DOHH2 (cell line): ENCODE data around the gene BRD7.

Experiments
- H3F3A ChIP-seq: fragments of 200-600 bp; sonication (generic), shearing (Covaris generic); 2 replicates; pipeline ENCODE4 v1.6.0; 2016; ENCODE audit warnings: antibody characterized with exemption, mild to moderate bottlenecking; ENCODE audit not compliant: control insufficient read depth, insufficient read depth
- H3K27ac ChIP-seq: fragments of 200-600 bp; sonication (generic); 2 replicates; pipeline ENCODE4 v1.5.1; 2014; ENCODE audit warnings: low read depth, mild to moderate bottlenecking, low read length, moderate library complexity
- H3K27me3 ChIP-seq: fragments of 200-600 bp; sonication (generic); 2 replicates; pipeline ENCODE4 v1.6.1; 2014; ENCODE audit warnings: mild to moderate bottlenecking, low read length, mixed read lengths; ENCODE audit not compliant: control insufficient read depth
- H3K36me3 ChIP-seq: fragments of 200-600 bp; sonication (generic); 2 replicates; pipeline ENCODE4 v1.6.1; 2014; ENCODE audit warnings: mild to moderate bottlenecking, low read length, moderate library complexity, mixed read lengths; ENCODE audit not compliant: control insufficient read depth
- H3K4me1 ChIP-seq: fragments of 200-600 bp; sonication (generic); 2 replicates; pipeline ENCODE4 v1.6.1; 2014; ENCODE audit warnings: mild to moderate bottlenecking, low read length, mixed read lengths; ENCODE audit not compliant: control insufficient read depth
- H3K4me2 ChIP-seq: fragments of 200-600 bp; sonication (generic); 2 replicates; pipeline ENCODE4 v1.6.0; 2014; ENCODE audit warnings: mild to moderate bottlenecking, low read length, moderate library complexity
- H3K4me3 ChIP-seq: fragments of 200-600 bp; sonication (generic); 2 replicates; pipeline ENCODE4 v1.5.1; 2014; ENCODE audit warnings: mild to moderate bottlenecking, low read length, mixed read lengths
- H3K79me2 ChIP-seq: fragments of 200-600 bp; sonication (generic); 2 replicates; pipeline ENCODE4 v1.6.1; 2014; ENCODE audit warnings: mild to moderate bottlenecking, low read length, mixed read lengths; ENCODE audit not compliant: control insufficient read depth
- H3K9me2 ChIP-seq: fragments of 200-600 bp; sonication (generic); replicated peaks from 2 replicates; pipeline ENCODE4 v1.6.1; 2014; ENCODE audit warnings: mild to moderate bottlenecking, low read length, mixed read lengths; ENCODE audit not compliant: control insufficient read depth
- H3K9me3 ChIP-seq: fragments of 200-600 bp; sonication (generic); 2 replicates; pipeline ENCODE4 v1.6.1; 2014; ENCODE audit warnings: antibody characterized with exemption, low read length, mixed read lengths; ENCODE audit not compliant: control insufficient read depth, insufficient read depth
- H4K20me1 ChIP-seq: fragments of 200-600 bp; sonication (generic); 2 replicates; pipeline ENCODE4 v1.6.0; 2014; ENCODE audit warnings: low read depth, mild to moderate bottlenecking, antibody characterized with exemption, low read length, moderate library complexity; ENCODE audit not compliant: control insufficient read depth, insufficient read depth
- EZH2phosphoT487 ChIP-seq: fragments of 200-600 bp; sonication (generic); IDR thresholded peaks from 2 replicates; pipeline ENCODE4 v1.6.1; 2017; ENCODE audit warnings: borderline replicate concordance, mild to moderate bottlenecking, antibody characterized with exemption, low read length, moderate library complexity, mixed read lengths
- TF ChIP-seq, protein P1 (sequence below): fragments of 200-600 bp; sonication (generic); IDR thresholded peaks from one replicate; pipeline ENCODE4 v1.5.1; 2014; ENCODE audit warnings: antibody characterized with exemption, mild to moderate bottlenecking, low read depth, low read length; ENCODE audit not compliant: poor library complexity, severe bottlenecking

The BRD7 gene

DNA sequence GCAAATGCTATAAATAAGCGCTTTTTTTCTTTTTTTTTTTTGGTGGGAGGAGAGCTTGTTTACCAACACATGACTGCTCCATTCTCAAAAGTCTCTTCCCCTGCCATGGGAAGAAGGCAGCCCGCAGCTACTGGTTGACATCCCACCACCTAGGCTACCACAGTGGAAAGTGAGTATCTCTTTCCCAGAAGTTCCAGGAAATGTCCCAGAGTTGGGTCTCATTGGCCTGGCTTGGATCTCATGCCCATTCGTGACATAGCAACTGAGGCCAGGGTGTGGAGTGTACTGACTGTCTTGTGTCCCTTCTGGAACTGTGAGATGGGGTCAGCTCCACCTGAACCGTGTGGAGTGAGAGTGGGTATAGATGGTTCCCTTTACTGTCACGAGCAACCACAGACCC, 29.5 kb upstream of the BRD7 start:
- H3K9me3 ChIP-seq: no peaks in the 10 kb centered on the region
- peaks cover 24% of the 10 kb centered on the region for H3K4me1 ChIP-seq
- no peak overlapping the region for H3K27ac ChIP-seq
- no peaks in the 10 kb centered on the region for H3K9me2 ChIP-seq
- no peaks in the 10 kb centered on the region for H3F3A ChIP-seq
- no peaks in the 10 kb centered on the region for H3K36me3 ChIP-seq
- no peaks in the 10 kb centered on the region for H3K79me2 ChIP-seq
- no peak overlapping the region for H3K4me3 ChIP-seq
- TF ChIP-seq, protein P1, sequence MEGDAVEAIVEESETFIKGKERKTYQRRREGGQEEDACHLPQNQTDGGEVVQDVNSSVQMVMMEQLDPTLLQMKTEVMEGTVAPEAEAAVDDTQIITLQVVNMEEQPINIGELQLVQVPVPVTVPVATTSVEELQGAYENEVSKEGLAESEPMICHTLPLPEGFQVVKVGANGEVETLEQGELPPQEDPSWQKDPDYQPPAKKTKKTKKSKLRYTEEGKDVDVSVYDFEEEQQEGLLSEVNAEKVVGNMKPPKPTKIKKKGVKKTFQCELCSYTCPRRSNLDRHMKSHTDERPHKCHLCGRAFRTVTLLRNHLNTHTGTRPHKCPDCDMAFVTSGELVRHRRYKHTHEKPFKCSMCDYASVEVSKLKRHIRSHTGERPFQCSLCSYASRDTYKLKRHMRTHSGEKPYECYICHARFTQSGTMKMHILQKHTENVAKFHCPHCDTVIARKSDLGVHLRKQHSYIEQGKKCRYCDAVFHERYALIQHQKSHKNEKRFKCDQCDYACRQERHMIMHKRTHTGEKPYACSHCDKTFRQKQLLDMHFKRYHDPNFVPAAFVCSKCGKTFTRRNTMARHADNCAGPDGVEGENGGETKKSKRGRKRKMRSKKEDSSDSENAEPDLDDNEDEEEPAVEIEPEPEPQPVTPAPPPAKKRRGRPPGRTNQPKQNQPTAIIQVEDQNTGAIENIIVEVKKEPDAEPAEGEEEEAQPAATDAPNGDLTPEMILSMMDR: no peak
- TF ChIP-seq EZH2phosphoT487: no peak
- no peak overlapping the region for H3K4me2 ChIP-seq
- H4K20me1 ChIP-seq: no peaks in the 10 kb centered on the region
- H3K27me3 ChIP-seq: no peaks in the 10 kb centered on the region

DNA sequence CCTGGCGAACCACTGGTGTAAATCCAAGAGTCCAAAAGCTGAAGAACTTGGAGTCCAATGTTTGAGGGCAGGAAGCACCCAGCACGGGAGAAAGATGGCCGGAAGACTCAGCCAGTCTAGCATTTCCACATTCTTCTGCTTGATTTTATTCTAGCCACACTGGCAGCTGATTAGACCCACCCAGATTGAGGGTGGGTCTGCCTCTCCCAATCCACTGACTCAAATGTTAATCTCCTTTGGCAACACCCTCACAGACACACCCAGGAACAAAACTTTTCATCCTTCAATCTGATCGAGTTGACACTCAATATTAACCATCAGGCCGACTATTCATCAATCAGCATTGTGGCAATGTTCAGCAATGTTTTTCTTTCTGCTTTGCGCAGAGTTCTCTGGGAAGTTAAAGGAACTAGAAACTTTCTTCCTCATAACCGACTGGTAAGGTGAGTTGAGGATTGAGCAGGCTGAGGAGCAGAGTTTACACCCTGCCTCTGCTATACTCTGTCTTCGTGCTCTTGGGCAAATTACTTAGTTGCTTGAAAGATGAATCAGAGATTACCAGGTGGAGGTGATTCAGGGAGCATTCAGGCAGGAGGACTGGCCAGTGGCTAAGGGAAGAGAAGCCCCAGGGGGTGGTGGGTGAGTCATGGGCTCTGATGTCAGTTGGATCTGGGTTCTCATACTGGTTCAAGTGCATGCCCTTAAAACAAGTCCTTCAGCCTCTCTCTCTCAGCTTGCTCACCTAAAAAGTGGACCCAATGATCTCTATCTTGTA, 28.2 kb upstream of the BRD7 start:
- Histone ChIP-seq H3K4me1 (peaks cover 27% of the 10 kb centered on the region), H3K36me3 (no peaks in the 10 kb centered on the region), H3K9me3 (no peaks in the 10 kb centered on the region), H3K9me2 (no peaks in the 10 kb centered on the region), H3K4me2 (no peak overlapping the region), H3K79me2 (no peaks in the 10 kb centered on the region), H3K27me3 (no peaks in the 10 kb centered on the region), H4K20me1 (no peaks in the 10 kb centered on the region), H3K27ac (no peak overlapping the region), H3K4me3 (no peak overlapping the region), H3F3A (no peaks in the 10 kb centered on the region)
- no peak for TF ChIP-seq EZH2phosphoT487

DNA sequence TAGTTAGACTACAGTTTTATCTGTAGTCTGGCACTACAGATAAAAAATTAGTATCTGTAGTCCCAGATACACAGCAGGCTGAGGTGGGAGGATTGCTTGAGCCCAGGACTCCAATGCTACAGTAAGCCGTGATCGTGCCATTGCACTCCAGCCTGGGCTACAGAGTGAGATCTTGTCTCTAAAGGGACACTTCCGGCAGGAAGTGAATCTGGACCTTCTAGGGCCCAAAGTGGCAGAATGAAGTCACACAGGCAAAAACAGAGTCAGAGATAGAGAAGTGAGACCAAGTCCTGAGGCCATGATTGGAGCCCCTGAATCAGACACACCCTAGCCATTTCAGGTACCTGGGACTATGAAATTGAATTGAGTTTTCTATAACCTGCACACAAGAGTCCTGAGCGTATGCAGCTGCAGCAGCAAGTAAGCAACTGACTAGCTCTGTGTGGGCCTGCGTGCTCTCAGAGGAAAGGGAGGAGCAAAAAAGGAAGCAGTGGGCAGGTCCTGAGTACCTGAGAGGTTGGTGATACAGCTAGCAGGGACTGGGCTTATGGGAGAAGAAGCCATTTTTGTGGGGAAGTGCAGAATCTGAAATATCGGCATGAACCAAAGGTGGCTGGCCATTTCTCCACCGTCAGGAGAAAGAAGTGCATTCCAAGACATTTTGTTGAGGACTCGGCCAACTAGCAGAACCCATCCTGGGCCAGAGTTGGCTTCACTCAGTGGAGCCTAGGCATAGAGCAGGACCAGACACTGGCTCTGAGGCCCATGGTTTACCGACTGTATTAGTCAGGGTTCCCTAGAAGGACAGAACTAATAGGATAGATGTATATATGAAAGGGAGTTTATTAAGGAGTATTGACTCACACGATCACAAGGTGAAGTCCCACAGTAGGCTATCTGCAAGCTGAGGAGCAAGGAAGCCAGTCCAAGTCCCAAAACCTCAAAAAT, 27.2 kb upstream of the BRD7 start:
- Histone ChIP-seq H3K27ac (peak overlapping the region; percentile 16; the same call in 1 of the 2 replicates), H3K36me3 (no peaks in the 10 kb centered on the region), H4K20me1 (no peaks in the 10 kb centered on the region), H3K9me3 (no peaks in the 10 kb centered on the region), H3K4me2 (peak overlapping the region; percentile 26), H3F3A (no peaks in the 10 kb centered on the region), H3K27me3 (no peaks in the 10 kb centered on the region), H3K79me2 (no peaks in the 10 kb centered on the region), H3K4me1 (peaks cover 27% of the 10 kb centered on the region), H3K9me2 (no peaks in the 10 kb centered on the region), H3K4me3 (no peak overlapping the region)
- TF ChIP-seq, protein P1: no peak
- no peak for TF ChIP-seq EZH2phosphoT487
